Gastroesophageal sphincter (tissue), 3 donors: ENCODE results near the gene ZNF814.

Experiments used
- POLR2AphosphoS5 ChIP-seq: sonication (generic); formaldehyde crosslinking; IDR thresholded peaks from one replicate; pipeline ENCODE4 v1.6.1; 2017; ENCODE audit warnings: antibody characterized with exemption
- TF ChIP-seq, protein P1 (sequence below), 4 experiments: fragments of 200-600 bp in 2 of 4; fragments of 450-650 bp in 2 of 4; sonication (generic) in 1 of 4; IDR thresholded peaks; one replicate each; pipeline ENCODE4 v1.5.1; 2017 to 2019; ENCODE audit warnings: antibody characterized with exemption in 4 of 4, mild to moderate bottlenecking in 2 of 4, moderate library complexity in 2 of 4

- TF ChIP-seq, protein P1, sequence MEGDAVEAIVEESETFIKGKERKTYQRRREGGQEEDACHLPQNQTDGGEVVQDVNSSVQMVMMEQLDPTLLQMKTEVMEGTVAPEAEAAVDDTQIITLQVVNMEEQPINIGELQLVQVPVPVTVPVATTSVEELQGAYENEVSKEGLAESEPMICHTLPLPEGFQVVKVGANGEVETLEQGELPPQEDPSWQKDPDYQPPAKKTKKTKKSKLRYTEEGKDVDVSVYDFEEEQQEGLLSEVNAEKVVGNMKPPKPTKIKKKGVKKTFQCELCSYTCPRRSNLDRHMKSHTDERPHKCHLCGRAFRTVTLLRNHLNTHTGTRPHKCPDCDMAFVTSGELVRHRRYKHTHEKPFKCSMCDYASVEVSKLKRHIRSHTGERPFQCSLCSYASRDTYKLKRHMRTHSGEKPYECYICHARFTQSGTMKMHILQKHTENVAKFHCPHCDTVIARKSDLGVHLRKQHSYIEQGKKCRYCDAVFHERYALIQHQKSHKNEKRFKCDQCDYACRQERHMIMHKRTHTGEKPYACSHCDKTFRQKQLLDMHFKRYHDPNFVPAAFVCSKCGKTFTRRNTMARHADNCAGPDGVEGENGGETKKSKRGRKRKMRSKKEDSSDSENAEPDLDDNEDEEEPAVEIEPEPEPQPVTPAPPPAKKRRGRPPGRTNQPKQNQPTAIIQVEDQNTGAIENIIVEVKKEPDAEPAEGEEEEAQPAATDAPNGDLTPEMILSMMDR (IDR thresholded peaks at IDR 0.05) = no peak
- TF ChIP-seq POLR2AphosphoS5 = no peak
Observed at GRCh38 chr19:57905258-57905657, 16.4 kb upstream of the ZNF814 start.
